NCI-H510A treated with DMSO at 0.1 percent for 48 hours (cell line): Measurements from ENCODE around the gene PKNOX1.
"Not testable (repeated sequence)": the region's sequence is repeated elsewhere in the genome, so short reads cannot be mapped to it uniquely, and the experiment has no call there.

Experiments used
- DNase-seq: peaks from one replicate; lab custom pipeline; 2025; lab: John Stamatoyannopoulos, UW

The PKNOX1 gene

DNA sequence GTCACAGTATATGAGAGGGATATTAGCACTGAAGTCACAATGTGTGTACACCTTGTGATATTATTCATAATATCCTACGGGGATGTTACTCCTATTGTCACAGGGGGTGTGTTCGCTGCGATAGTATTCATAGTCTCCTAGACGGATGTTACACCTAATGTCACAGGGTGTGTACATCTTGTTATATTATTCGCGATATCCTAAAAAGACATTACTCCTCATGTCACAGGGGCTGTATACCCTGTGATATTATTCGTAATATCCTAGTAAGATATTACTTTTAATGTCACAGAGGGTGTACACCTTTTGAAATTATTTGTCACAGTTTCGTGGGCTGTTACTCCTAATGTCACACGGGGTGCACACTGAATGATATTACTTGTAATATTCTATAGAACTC, 23.2 kb upstream of the PKNOX1 start:
- DNase-seq = not testable (repeated sequence)

DNA sequence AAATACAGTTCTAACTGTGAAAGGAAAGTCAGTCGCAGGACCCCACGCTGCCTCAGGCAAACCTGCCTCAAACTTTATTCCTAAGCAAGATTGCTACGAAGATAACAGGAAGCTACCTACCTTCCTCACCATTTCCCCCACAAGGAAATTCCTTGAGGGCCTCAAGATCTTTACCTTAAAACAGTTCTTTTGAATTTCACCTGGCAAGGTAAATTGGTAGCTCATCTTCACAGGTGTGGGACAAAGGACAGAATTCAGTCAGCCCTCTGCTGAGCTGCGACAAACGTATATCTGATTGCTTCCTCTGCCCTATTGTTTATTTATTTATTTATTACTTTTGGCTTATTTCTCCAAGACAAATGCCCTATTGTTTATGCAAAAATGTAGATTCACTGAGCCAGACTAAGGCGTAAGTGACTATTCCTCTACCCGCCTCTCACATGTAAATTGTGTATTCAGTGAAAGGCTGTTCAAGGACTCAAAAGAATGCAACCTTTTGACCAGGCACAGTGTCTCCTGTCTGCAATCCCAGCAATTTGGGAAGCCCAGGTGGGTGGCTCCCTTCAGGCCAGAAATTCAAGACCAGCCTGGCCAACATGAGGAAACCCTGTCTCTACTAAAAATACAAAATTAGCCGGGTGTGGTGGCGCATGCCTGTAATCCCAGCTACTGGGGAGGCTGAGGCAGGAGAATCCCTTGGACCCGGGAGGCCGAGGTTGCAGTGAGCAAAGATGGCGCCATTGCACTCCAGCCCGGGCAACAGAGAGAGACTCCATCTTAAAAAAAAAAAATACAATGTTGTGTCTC, 17.3 kb upstream of the PKNOX1 start:
- DNase-seq = no peak

GRCh38 chr21:42958122-42958521, 16.2 kb upstream of the PKNOX1 start:
- DNase-seq = not testable (repeated sequence)

GRCh38 chr21:42959728-42960127, 14.6 kb upstream of the PKNOX1 start:
- no peak for DNase-seq

DNA sequence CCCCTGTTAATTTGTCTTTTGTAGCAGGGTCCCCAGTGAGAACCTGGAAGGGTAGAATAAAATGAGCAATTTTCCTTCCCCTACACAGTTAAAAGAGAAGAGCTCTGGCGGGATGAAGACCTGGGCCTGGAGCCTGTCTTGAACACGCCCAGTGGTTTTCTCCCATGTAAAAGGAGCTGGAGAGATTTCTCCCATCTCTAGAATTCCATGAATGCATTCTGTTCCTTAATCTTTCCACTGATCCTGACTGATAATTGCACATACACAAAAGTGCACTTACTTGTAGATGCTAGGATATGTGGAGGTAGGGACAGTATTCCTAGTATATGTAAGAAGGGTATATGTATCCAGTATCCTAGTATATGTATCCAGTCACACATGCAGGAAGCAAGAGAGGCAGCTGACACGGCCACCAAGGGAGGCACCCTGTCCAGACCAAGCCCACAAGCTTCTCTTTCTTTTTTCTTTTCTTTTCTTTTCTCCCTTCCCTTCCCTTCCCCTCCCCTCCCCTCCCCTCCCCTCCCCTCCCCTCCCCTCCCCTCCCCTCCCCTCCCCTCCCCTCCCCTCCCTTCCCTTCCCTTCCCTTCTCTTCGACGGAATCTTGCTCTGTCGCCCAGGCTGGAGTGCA, 11.9 kb upstream of the PKNOX1 start:
- no peak for DNase-seq

- DNase-seq = no peak
Measured at GRCh38 chr21:42964086-42964485, 10.3 kb upstream of the PKNOX1 start.

DNA sequence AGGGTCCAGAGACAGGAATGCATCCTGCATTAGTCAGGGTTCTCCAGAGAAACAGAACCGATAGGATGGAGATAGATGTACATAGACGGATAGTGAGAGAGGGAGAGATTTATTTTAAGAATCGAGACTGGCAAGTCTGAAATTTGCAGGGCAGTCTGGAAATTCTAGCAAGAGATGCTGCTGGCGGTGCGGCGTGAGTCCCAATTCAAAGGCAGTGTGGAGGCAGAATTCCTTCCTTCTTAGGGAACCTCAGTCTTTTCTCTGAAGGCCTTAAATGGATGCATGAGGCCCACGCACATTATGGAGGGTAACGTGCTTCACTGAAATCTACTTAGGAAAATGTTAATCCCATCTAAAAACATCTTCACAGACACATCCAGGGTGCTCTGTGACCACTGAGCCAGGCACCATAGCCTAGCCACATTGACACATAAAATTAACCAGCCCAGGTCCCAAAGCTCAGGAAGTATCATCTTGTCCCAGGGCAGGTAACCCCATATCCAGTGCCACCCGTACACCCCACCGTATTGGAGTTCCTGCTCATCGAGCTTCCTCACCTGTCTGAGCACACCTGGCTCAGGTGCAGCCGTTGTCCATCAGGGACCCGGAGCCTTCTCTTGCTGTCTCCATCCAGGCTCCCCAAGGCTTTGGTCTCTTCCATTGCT, 9.7 kb upstream of the PKNOX1 start:
- no peak for DNase-seq

DNA sequence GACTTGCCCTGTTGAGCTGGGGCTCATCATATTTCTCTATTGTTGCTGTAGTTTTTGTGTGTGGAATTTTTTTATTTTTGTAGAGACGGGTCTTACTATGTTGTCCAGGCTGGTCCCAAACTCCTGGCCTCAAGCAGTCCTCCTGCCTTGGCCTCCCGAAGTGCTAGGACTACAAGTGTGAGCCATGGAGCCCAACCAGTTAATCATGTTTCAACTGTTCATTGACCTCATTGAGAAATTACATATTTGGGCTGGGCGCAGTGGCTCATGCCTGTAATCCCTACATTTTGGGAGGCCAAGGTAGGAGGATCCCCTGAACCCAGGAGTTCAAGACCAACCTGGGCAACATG, 9.2 kb upstream of the PKNOX1 start:
- no peak for DNase-seq

GRCh38 chr21:42967616-42968015, 6.7 kb upstream of the PKNOX1 start:
- DNase-seq = not testable (repeated sequence)

DNA sequence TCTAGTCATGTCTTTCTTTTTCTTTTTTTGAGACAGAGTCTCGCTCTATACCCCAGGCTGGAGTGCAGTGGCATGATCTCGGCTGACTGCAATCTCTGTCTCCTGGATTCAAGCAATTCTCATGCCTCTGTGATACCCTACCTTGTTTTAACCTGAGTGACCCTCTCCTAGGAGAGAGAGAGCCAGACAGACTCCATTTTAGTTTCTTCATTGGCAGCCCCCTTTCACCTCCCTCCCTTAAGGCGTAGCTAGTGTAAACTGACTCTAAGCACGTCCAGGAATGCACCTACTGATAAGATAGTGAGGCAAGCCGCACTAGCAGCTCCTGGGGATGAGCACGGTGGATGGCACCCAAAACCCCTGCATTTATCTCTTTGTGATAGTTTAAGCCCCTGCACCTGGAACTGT, 5.2 kb upstream of the PKNOX1 start:
- no peak for DNase-seq

DNA sequence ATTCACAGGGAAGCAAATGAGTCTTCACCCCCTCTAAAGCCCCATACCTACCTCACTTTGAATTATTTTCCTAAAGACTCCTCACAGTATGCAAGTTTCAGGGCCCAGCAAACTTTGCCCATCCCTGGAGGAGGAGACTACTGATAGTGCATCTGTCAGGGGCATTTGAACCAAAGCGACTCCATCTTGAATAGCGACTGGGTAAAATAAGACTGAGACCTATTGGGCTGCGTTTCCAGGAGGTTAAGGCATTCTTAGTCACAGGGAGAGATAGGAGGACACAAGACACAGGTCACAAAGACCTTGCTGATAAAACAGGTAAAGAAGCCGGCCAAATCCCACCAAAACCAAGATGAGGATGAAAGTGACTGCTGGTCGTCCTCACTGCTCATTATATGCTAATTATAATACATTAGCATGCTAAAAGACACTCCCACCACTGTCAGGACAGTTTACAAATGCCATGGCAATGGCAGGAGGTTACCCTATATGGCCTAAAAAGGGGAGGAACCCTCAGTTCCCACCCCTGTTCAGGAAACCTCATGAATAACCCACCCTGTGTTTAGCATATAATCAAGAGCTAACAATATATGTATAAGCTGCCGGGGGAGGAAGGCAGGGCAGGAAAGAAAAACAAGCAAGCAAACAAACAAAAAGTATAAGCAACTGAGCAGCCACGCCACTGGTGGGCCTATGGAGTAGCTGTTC, 3.3 kb upstream of the PKNOX1 start:
- no peak for DNase-seq

DNA sequence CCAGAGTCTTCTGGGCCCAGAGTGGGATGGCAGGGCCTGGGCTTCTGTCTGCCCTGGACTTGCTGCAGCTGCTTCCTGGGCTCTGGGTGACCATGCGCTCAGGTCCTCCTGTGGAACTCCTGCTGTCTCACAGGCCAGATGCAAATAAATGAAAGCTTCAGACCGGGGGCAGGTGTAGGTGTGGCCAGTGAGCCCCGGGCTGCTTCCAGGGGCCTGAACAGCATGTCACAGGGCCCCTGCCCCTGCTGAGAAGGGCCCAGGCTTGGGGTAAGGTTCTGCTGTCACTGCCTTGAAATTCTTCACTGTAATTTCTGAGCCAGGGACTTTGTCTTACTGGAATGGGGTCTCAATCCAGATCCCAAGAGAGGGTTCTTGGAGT, 2.5 kb upstream of the PKNOX1 start:
- peak; percentile 13 for DNase-seq

DNA sequence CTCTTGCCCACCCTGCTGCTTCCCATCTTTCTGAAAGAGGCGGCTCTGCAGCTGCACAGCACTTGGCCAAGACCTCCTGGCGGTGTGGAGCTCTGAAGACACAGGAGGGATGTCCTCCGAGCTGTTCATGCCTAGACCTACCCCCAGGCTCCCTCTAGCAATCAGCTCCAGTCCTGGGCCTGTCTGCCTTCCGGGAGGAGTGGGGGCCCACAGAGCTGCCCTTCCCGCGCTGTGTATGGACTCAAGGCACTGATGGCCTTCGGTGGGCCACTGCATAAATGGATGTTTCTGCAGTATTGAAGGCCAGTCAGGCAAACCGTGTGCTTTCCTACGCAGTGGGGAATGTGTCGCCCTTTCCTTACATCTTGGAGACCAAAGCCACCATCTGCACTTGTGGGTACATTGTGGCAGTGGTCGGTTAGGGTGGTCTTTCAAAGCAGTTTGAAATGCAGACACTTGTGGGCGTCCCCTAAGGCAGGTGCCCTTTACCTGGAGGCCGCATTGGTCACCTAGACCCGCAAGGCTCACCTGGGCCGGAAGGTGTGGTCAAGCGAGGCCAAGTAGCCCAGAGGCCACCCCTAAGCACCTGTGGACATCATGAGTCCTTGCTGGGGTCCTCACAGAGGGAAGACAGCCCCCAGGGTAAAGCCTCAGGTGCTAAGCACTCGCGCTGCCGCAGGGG, 912 bp upstream of the PKNOX1 start:
- DNase-seq = peak; percentile 69

DNA sequence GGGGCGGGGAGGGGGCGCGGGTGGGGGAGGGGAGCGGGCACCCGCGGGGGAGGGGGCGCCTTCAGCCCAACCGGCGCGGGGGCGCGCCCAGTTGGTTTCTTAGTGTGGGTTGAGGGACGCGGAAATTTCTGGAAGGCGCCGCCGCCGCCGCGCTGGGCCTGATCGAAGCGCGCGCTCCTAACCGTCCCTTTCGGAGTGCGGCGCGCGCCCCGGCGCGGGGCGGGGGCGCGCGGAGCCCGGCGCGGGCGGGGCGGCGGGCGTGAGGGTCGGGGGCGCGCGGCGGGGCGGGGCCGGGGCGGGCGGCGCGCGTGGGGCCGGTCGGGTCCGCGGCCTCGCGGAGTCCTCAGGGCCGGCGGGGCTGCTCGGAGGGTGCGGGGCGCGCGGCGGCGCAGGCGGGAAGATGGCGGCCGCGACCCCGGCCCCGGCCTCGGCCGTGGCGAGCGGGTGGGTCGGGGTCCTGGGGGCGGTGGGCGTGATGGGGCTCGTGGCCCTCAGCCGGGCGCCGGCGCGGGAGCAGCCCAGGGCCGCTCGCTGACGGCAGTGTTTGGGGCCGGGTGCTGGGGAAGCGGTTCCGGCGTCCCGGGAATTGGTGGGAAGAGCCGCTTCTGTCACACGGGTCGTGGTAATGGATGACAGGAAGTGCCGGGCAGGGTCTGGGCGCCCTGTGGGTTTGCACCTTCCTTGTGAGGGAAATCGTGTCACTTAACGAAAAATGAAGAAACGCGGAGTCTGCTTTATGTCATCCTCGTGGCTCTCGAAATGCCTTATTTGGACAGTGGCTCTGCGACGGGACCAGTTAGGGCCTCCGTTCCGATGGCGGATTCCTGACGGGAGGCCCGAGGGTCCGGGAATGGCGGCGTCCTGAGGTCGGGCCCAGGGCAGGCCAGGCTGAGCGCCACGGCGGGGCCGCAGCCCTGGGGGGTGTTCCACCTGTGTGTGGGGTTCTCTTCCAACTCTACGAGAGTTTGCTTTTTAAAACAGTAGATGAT, 764 bp downstream of the PKNOX1 start:
- DNase-seq = peak; percentile 62

DNA sequence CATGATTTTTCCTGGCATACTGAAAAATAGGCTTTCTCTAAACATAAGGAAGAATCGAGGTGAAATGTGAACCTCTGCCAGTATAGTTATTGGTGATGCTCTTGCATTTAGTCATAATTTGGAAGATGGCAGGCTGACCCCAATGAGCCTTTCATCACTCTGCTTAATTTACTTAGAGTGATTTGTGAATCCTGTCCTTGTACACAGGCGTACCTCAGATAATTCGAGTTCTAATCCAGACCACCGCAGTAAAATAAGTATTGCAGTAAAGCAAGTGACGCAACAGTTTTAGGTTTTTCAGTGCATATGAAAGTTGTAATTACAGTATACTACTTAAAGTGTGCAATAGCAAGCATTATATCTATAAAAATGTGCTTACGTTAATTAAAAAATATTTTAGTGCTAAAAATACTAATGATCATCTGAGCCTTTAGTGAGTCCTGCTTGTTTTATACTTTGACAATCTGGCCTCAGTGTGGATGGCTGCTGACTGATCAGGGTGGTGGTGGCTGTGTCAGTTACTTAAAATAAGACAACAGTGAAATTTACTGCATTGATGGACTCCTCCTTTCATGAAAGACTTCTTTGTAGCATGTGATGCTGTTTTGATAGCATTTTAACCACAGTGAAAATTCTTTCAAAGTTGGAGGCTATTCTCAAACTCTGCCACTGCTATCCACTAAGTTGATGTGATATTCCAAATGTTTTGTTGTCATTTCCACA, 1.7 kb downstream of the PKNOX1 start:
- no peak for DNase-seq

DNA sequence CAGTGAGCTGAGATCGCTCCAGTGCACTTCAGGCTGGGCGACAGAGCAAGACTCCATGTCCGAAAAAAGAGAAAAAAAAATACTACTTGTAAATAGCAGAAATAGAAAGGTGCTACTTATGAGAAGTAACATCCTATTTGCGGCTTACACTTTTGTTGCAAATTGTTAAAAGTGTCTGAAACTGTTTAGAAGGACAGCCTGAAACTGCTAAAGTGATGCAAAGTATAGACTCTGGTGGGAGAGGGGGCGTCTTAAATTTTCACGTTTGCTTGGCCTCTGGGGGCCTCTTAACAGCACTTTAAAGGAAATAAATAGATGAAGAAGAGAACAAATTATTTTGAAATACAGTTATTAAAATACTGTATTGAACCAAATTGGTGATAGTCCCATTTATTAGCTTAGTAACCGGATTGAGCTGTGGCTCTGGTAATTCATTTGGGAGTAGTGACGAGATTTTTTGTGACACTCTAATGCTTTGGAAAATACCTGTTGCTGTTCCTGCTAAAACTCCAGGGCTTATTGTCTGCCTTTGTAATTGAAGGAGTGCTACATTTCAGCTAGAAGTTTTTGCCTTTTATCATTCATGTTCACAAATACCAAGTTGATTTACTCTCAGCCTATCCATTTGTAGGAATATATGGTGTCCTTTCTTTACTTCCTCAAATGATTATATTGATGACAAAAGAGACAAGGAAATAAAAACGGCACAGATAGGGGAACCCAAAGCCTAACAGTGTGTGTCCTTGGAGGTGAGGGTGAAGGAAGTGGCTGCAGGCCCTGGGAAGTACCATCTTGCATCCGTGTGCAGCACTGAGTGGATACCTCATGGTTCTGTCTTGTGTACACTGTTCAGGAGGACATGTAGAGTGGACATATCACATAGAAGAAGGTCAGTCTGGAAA, 6.2 kb downstream of the PKNOX1 start:
- no peak for DNase-seq

- no peak for DNase-seq
Measured at GRCh38 chr21:42981214-42981523, 6.8 kb downstream of the PKNOX1 start.

DNA sequence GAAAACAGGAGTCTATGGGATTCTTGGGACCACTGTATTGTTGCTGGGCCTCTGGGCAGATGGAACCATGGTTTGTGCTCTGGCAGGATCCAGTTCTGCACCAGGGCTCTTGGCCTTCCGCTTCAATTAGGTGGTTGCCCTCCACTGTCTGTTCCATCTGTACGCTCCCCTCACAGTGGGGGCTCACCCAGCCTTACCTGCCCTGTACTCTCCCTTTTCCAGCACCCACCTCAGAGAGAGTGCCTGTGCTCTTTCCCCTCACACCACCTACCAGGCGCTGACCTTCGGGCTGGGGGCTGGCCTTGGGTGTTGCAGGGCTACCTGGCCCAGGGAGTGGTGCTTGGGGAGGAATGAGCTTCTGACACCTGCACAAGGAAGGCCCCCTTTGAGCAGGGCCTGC, 7.5 kb downstream of the PKNOX1 start:
- no peak for DNase-seq

- peak; percentile 13 for DNase-seq
Measured at GRCh38 chr21:42983103-42983502, 8.7 kb downstream of the PKNOX1 start.
